GM10847 (cell line): ENCODE measurements around the gene RXFP1.

Experiments used
- POLR2A ChIP-seq: IDR thresholded peaks from 2 replicates; pipeline ENCODE4 v1.6.1; 2011; ENCODE audit not compliant: insufficient read length; ENCODE audit errors: extremely low read depth

The RXFP1 gene

DNA sequence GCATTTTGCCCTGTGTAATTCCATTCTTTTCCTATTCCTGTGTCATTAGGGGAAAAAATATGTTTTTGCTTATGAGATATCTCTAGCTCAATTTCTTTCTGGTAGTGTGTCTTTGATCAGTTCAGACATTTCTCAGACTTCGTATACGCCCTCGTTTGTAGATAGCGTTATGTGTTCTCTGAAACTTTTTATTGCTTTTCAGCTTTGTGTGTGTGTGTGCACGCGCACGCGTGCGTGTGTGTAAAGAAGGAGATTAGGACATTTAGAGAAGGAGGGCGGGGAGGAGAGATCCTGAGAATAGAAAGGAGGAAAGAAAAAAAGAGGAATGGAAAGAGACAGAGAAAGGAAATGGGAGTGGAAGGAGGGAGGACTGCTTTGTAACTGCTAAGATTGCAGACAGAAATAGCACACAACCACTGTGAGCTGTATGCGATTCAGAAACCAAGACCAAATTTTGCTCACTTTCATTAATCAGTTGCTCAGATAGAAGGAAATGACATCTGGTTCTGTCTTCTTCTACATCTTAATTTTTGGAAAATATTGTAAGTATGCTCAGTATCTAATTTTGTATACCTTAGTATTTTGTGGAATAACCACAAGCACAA, at the start of gene RXFP1:
TSS of gene RXFP1 (plus strand) at position 399 of the 605 bp plus-strand sequence. CDS start at position 494, 95 bp downstream.
- TF ChIP-seq POLR2A: no peak

DNA sequence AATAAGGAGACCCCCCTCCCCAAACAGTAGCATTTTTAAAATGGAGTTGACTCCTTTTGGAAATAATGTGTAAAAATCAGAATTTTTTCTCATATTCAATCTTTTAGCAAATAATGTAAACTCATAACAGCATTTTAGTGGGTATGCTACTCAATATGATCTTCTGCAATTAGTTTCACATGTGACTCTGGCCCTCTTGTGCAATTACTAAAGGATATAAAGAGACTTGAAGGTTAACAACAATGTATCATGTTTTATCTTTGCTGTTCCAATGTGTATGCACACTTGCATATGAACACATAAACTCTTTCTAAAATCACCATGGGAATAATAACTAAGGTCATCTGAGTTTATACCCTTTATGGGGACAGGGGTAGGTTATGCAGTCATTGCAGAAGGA, 39.9 kb upstream of the RXFP1 start:
- no peak for TF ChIP-seq POLR2A

DNA sequence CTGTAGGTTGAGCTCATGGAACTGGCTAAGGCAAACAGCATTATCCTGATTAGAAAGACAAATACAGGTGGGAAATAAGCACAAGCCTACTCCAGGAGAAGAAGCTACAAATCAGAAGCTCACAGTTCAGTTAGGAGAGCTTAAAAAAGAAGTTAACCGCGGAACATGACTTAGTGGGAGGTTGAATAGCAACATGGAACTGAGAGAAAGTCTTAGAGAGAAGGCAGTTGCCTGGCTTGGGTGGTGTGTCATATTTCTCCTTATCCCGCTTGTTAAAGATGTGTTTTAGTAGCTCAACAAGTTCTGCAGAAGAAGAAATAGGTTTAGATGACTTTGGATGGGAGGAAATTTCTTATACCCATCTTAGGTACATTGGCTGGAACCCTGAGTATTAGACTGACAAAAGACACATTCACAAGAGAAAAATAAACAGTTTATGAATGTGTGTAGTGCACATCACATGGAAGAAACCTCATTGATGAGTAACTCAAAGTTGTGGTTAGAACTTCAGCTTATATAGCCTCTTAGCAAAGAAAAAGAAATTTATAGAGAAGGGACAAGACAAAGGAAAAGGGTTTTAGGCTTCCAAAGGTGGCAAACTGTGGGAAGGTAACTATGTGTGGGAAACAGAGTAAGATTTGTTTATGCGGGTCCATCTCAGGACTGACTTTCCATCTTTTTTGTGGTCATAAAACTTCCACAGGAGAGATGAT, 37.4 kb upstream of the RXFP1 start:
- TF ChIP-seq POLR2A: no peak

DNA sequence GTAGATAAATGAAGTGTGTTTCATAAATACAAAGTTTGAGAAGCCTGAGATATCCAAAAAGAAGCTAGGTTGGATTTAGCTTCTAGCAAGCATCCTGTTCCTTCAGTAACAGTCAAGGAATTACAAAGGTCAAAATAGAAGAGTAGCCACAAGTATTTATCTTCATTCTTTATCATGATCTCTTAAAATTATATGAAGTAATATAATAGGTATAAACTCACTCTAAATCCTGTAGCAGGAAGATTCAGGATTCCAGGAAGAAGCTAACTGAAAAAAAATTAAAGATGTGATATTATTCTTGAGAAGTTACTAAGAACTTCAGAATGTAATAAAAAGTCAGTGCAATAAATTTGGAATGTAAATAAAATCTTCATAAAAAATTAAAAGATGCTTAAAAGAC, 31.1 kb upstream of the RXFP1 start:
- no peak for TF ChIP-seq POLR2A

DNA sequence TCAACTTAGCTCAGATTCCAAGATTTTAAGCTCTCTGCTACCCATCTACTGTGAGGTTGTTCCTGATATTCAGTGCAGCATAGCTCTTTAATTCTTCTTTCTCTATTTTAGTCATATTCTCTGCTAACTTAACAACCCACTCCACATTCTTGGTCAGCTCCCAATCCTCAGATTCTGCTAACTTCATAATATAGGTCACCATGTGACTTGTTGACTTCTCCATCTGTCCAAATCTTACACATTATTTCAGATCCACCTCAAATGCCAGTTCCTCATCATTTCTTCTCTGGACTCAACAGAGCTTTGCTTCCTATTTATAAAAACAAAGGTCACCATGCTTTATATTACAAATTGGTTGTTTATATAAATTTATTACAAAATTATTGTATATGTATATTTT, 29.3 kb upstream of the RXFP1 start:
- TF ChIP-seq POLR2A: no peak

DNA sequence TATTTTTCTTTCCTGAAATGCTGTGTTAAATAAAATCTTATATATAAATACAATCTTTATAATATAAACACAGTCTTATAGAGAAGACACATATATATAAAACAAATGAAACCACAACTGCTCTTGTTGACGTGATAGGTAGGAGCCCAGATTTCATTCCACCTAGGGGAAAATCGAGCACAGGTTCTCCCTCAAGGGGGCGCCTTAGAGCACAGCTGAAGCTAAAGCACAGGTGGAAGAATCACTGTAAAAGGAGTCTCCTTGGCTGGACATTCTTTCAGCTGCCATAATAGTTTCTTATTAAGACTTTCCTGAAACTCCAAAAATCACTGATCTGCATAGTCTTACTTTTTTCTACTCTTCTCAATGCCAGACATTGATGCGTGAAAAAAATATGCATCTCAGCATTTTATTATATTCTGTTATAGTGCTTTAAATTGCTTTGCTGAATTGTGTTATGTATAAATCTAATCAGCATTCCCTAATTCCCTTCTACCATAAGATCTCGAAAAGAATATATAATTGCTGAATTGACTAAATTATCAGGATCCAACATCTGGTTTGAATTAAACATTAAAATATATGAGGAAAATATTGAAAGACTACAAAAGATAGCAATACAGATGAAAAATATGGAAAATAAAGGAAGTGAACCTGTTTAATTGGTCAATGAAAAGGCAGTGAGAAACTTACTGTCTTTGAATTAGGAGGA, 25.5 kb upstream of the RXFP1 start:
- no peak for TF ChIP-seq POLR2A

DNA sequence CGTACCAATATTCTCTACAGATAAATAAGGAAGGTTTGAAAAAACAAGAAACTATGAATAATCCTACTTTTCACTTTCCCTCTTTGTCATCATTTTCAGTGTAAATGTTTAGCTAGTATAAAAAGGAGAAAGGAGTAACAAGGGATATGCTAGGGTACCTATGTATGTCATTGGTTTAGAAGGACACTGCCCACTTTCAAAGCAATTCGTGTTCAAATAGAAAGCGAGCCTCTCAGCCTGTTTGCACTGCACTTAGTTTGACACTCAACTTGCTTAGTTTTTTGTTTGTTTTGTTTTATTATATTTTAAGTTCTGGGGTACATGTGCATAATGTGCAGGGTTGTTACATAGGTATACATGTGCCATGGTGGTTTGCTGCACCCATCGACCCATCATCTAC, 21.6 kb upstream of the RXFP1 start:
- no peak for TF ChIP-seq POLR2A

DNA sequence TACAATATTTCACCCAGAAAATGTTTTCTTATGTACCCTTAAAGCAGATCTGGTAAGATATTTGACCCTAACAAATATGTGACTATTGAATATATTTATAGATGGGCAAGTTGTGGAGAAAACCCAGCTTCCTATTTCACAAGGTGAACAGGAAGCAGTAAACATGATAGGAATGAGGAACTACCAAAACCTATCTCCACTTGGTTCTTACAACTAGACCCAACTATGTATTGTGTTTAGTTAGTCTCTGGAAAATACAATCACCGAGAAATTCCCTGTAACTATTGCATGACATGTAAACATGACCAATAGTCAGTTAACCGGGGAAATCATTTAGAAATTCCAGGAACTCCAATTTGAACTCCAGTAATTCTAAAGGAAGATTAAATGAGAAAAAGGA, 8.4 kb upstream of the RXFP1 start:
- no peak for TF ChIP-seq POLR2A

DNA sequence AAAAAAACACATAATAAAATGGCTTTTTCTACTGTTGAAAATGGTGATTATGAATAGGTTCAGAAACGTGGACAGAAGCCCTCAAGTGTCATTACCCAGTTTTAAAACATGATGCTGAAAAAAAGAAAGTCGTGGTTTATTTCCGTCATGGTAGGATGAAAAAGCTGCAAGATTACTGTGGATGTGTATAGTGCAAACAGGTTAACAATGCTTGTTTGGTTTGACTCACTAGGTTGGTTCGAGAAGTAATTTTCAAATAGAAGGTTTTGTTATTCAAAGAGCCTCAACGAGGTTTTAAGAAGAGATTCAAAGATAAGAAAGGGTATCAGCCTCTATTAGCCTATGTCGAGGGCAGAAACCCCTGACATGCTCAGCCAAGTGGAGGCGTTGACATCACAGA, 2.5 kb upstream of the RXFP1 start:
- no peak for TF ChIP-seq POLR2A

DNA sequence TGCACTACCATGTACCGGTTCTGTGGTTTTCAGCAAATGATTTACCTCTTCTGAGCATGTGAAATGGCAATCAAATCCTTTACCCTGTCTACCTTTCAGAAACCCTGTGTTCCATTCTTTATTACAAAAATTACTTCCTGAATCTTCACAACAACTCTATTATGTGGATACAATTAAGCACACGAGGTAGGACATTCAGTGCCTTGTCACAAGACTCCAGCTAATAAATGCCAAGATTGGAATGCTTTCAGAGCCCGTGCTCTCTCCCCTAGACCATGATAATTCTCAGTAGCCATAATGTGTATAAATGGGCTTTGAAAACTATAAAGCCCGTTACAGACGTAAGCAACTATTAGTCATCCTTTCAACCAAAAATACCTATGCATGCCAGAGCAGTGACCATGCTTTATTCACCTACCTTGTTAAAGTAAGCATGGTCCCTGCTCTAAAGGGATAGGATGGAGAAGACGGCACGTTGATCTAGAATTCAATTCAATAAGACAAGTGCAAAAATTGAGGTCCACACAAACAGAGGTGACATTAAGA, 2.4 kb downstream of the RXFP1 start:
- no peak for TF ChIP-seq POLR2A

DNA sequence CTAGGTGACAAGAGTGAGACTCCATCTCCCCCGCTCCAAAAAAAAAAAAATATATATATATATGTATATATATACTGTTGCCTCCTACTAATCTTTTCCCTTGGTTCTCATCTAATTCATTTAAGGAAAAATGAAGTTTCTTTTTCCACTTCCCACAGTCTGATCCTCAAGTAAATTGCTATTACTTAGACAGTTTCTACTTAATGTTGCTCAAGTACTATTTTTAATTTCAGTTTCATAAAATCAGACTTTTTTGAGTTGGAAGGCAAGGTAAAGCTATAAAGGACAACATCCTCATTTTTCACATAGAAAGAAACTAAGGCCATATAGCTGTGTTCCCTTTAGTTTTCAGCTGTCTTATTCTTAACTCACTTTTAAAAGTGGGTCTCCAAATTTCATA, 5.8 kb downstream of the RXFP1 start:
- TF ChIP-seq POLR2A: no peak

DNA sequence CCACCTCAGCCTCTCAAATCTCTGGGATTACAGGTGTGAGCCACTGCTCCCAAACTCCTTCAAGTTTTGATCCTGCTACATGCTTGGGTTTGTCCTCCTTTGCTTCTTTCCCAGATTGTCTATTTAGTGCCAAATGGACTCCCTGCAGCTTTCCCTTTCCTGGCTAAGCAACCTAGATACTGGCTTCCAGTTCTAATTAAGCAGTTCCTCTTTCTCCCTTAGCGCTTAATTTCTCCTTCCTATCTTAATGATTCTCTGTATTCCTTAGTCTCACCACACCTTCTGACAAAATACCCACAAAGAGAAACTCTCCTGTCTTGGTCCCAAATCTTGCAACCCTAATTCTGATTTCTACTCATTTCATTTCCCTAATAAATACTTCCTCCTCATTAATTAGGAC, 7.8 kb downstream of the RXFP1 start:
- TF ChIP-seq POLR2A: no peak

DNA sequence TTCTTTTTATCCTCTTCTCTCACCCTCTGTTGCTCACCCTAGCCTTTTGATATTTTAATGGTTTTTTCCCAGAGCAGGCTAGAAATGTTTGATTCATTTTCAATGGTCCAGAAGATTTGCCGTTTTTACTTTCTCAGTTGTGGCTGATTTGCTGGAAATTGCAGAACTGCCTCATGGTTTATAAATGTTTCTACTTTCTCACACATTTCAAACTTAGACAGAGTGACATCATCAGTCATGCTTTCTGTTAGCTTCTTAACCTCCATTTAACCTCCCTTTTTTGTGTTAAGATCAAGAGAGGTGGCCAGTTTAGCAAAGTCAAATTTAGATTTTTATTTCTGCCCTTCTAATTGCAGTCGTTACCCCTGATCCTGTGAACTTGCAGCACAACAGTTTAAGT, 8.7 kb downstream of the RXFP1 start:
- no peak for TF ChIP-seq POLR2A

DNA sequence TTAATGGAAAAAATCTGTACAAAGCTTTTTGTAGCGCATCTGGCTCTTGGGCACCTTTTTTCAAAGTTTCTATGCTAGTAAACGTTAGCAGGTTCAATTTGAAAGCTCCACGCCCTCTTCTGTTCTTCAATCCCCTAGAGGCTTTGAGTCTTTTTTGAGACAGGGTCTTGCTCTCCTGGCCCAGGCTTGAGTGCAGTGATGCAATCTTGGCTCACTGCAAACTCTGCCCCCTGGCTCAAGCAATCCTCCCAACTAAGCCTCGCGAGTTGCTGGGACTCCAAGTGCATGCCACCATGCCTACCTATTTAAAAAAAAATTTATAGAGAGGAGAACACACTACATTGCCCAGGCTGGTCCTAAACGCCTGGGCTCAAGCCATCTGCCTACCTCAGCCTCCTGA, 9.2 kb downstream of the RXFP1 start:
- no peak for TF ChIP-seq POLR2A

DNA sequence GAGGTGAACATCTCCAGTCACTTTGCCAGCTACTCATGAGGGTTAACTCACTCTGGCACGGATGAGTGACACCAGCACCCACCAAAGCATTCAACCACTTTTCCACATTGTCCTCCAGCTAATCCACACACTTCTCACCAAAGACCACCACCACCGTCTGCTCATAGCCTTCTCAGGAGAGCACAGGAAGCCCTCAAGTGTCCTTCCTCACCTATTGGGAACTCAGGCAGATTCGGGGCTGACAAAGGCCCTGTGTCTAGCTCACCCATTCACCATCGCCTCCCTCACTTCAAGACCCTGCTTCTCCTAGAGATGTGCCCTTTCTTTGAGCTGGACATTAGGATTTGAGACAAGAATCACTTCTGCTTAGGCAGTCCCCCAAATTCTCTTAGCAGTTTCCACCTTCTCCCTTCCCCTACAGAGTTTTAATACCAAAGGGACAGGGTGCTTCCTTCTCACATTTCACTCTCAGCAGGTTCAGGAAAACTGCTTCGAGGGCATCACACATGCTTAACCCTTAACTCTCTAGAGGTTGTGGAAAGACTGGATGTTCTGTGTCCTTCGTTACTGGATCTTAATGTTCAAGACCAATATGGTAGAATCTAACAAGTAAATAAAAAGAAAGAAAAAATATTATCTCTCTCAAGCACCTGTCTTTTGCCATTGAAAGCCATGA, 11.0 kb downstream of the RXFP1 start:
- TF ChIP-seq POLR2A: no peak

DNA sequence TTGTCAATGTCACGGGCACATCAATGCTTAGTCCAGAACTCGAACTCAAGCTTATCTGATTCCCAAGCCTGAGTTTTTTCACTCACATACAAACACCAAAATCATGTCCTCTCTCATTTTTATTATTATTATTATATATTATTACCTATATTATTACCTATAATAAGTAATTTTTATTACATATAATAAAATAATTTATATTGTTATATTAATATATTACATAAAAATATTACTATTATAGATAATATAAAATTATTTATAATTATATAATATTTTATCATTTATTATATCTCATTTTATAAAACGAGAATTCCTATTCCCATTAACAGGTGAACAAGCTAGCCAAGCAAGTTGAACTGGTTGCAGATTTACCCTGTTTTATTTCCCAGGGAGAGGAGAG, 13.0 kb downstream of the RXFP1 start:
- no peak for TF ChIP-seq POLR2A

DNA sequence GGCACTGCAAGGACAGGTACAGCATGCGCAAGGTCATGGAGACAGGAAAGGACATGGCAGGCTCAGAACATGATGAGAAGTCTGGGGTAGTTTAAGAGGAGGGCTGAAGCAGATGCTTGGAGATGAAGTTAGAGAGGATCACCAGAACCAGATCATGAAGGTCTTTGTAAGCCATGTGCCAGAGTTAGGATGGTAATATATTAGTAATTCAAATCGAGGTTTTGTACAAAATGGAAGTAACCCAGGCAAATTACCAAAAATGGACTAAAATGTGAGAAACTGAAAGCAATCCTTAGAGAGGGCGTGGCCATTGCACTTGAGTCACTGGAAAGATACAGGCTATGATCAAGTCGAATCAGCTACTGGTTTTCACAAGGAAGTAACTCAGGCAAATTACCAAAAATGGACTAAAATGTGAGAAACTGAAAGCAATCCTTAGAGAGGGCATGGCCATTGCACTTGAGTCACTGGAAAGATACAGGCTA, 13.5 kb downstream of the RXFP1 start:
- no peak for TF ChIP-seq POLR2A
